PC-9 (cell line): ENCODE measurements around the gene FABP7. TPM values are rescaled to one million over a fixed set of nuclear protein-coding genes. Genes with fewer than 3 reads are reported as not detected.

ENCODE experiments used
- Bru-seq: library from RNA; stranded (reverse); fragments of 400-500 nt; gene quantifications from one replicate; lab custom pipeline; 2021; lab: Mats Ljungman, UMichigan
- BruChase-seq, 2 experiments: library from RNA; stranded (reverse); fragments of 400-500 nt; gene quantifications; one replicate each; lab custom pipeline; 2021; lab: Mats Ljungman, UMichigan
- BruUV-seq: library from RNA; stranded (reverse); fragments of 400-500 nt; replicated peaks from 2 replicates; lab custom pipeline; 2021; lab: Mats Ljungman, UMichigan
- CTCF ChIA-PET: fragments of 300-600 bp; sonication (Branson Sonifier 250); formaldehyde crosslinking; loops from one replicate; lab custom pipeline; 2022; ENCODE audit warnings: antibody characterized with exemption; lab: Charles Lee
- POLR2A ChIA-PET: fragments of 300-600 bp; sonication (Branson Sonifier 250); formaldehyde crosslinking; loops from one replicate; lab custom pipeline; 2022; ENCODE audit warnings: antibody characterized with exemption; ENCODE audit not compliant: unreplicated experiment; lab: Charles Lee
- DNase-seq, 2 experiments: peaks; one replicate each; pipeline versions ENCODE4 v3.0.0 to v3.0.0-alpha.2; 2015 to 2022; ENCODE audit warnings: mixed read lengths in 1 of 2
- H2AFZ ChIP-seq: fragments of 200-600 bp; sonication (generic); 2 replicates; pipeline ENCODE4 v1.8.1; 2017; ENCODE audit warnings: antibody characterized with exemption
- H3F3A ChIP-seq: fragments of 200-600 bp; sonication (generic); 2 replicates; pipeline ENCODE4 v1.8.1; 2017; ENCODE audit warnings: antibody characterized with exemption, mild to moderate bottlenecking, low read depth; ENCODE audit not compliant: insufficient read depth
- H3K27ac ChIP-seq: fragments of 200-600 bp; sonication (generic); 2 replicates; pipeline ENCODE4 v1.6.1; 2016; ENCODE audit warnings: mixed run types
- H3K27me3 ChIP-seq: fragments of 200-600 bp; sonication (generic); 2 replicates; pipeline ENCODE4 v1.6.1; 2016; ENCODE audit warnings: low read depth, mixed run types; ENCODE audit not compliant: insufficient read depth
- H3K36me3 ChIP-seq: fragments of 200-600 bp; sonication (generic); 2 replicates; pipeline ENCODE4 v1.6.1; 2016; ENCODE audit warnings: low read depth, mixed run types
- H3K4me1 ChIP-seq: fragments of 200-600 bp; sonication (generic); replicated peaks from 2 replicates; pipeline ENCODE4 v1.6.1; 2016; ENCODE audit warnings: mixed run types; ENCODE audit not compliant: insufficient read depth
- H3K4me2 ChIP-seq: fragments of 200-600 bp; sonication (generic); 2 replicates; pipeline ENCODE4 v1.6.1; 2017; ENCODE audit warnings: mixed run types
- H3K4me3 ChIP-seq: fragments of 200-600 bp; sonication (generic); 2 replicates; pipeline ENCODE4 v1.6.1; 2016; ENCODE audit warnings: mixed run types
- H3K79me2 ChIP-seq: fragments of 200-600 bp; sonication (generic); 2 replicates; pipeline ENCODE4 v1.6.1; 2017; ENCODE audit warnings: low read depth, mixed run types
- H3K9me2 ChIP-seq: fragments of 200-600 bp; sonication (generic); 2 replicates; pipeline ENCODE4 v1.8.1; 2017; ENCODE audit warnings: mild to moderate bottlenecking; ENCODE audit not compliant: insufficient read depth
- H3K9me3 ChIP-seq: fragments of 200-600 bp; sonication (generic); 2 replicates; pipeline ENCODE4 v1.8.1; 2016; ENCODE audit warnings: low read depth; ENCODE audit not compliant: insufficient read depth
- H4K20me1 ChIP-seq: fragments of 200-600 bp; sonication (generic); 2 replicates; pipeline ENCODE4 v1.8.1; 2017; ENCODE audit not compliant: insufficient read depth
- EZH2 ChIP-seq: fragments of 200-600 bp; sonication (generic); IDR thresholded peaks from 2 replicates; pipeline ENCODE4 v1.8.0; 2017; ENCODE audit warnings: antibody characterized with exemption, low read depth
- intact Hi-C: fragments of 100-400 bp; cut with micrococcal nuclease; formaldehyde crosslinking; loops from one replicate; pipeline ENCODE4 v1.10.0; 2022; ENCODE audit not compliant: unreplicated experiment
- long read RNA-seq: library from polyadenylated mRNA; stranded (forward); transcript quantifications from one replicate; pipeline ENCODE4 v2.0.0, GENCODE V29; 2022
- total RNA-seq: library from RNA; stranded (reverse); gene quantifications from 2 replicates; pipeline ENCODE4 v1.2.3, GENCODE V29; 2021
- TF ChIP-seq, protein P1 (sequence below): fragments of 200-600 bp; sonication (generic); conservative IDR thresholded peaks from 2 replicates; pipeline ENCODE4 v1.6.1; 2017; ENCODE audit warnings: mixed run types, antibody characterized with exemption, mild to moderate bottlenecking, moderate library complexity

FABP7 gene
- total RNA-seq (not detected in 2 replicates), Bru-seq, nascent RNA (not detected), BruChase-seq, experiment 1, labeled RNA remaining after a 2-hour chase (percentile 13 among the genes with signal in this experiment), BruChase-seq, experiment 2, labeled RNA remaining after a 6-hour chase (not detected)
- long read RNA-seq, result 0 reads

- POLR2A ChIA-PET, result no interaction called here
- intact Hi-C loops, result no loop called here
- no peaks in the 10 kb centered on the region for H3K79me2 ChIP-seq
- H3K4me2 ChIP-seq, result no peak within 1 kb of the TSS
- H3K27me3 ChIP-seq, result no peaks in the 10 kb centered on the region
- H2AFZ ChIP-seq, result no peak within 1 kb of the TSS; the same call in 1 of the 2 replicates
- no peaks in the 10 kb centered on the region for H3K36me3 ChIP-seq
- TF ChIP-seq, protein P1, sequence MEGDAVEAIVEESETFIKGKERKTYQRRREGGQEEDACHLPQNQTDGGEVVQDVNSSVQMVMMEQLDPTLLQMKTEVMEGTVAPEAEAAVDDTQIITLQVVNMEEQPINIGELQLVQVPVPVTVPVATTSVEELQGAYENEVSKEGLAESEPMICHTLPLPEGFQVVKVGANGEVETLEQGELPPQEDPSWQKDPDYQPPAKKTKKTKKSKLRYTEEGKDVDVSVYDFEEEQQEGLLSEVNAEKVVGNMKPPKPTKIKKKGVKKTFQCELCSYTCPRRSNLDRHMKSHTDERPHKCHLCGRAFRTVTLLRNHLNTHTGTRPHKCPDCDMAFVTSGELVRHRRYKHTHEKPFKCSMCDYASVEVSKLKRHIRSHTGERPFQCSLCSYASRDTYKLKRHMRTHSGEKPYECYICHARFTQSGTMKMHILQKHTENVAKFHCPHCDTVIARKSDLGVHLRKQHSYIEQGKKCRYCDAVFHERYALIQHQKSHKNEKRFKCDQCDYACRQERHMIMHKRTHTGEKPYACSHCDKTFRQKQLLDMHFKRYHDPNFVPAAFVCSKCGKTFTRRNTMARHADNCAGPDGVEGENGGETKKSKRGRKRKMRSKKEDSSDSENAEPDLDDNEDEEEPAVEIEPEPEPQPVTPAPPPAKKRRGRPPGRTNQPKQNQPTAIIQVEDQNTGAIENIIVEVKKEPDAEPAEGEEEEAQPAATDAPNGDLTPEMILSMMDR, result no peak
- TF ChIP-seq EZH2, result no peak
- H4K20me1 ChIP-seq, result no peaks in the 10 kb centered on the region
- H3K4me3 ChIP-seq, result no peak within 1 kb of the TSS
- BruUV-seq, result no TSS peak
- CTCF ChIA-PET, result no interaction called here
- no peaks in the 10 kb centered on the region for H3K9me2 ChIP-seq
- H3K27ac ChIP-seq, result no peak within 1 kb of the TSS
- H3K9me3 ChIP-seq, result no peaks in the 10 kb centered on the region
- H3K4me1 ChIP-seq, result no peaks in the 10 kb centered on the region
- no peaks in the 10 kb centered on the region for H3F3A ChIP-seq
- DNase-seq, result no peak
Measured at GRCh38 chr6:122779667-122780066, at the start of gene FABP7. TSS of gene FABP7 (plus strand) at chr6:122779716. CDS start at chr6:122779795, 79 bp downstream.

DNA sequence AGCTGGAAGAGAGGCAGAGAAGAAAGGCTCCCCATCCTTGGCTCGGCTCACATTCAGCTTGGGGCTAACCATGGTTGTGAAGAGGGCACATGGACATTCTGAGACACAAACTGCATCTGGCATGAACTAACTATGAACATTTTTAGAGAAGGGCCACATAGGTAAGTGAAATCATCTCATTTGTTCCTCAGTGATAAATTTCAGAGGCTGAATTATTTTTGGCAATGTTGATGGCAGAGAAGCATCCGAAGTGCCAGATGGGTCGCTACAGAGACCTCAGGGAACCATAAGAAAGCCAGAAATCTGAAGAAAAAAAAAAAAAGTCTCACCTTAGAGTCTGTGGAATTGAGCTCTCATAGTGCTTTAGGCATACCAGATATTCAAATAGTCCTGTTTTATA lies 49.2 kb upstream of the FABP7 start:
- H3K4me3 ChIP-seq, result no peak overlapping the region
- no peak overlapping the region for H2AFZ ChIP-seq
- no TSS peak for BruUV-seq
- no peaks in the 10 kb centered on the region for H3F3A ChIP-seq
- no peak for TF ChIP-seq EZH2
- TF ChIP-seq, protein P1, result no peak
- H4K20me1 ChIP-seq, result no peaks in the 10 kb centered on the region
- CTCF ChIA-PET, result interaction anchor here (4.0 kb wide), 1 partner anchor 109 kb away, joined by 18 read pairs; no protein-coding TSS in a partner anchor
- no peaks in the 10 kb centered on the region for H3K27me3 ChIP-seq
- intact Hi-C loops, result loop anchor here (1.0 to 2.0 kb wide), 3 partner anchors 108 to 650 kb away; no protein-coding TSS in a partner anchor
- no peaks in the 10 kb centered on the region for H3K9me3 ChIP-seq
- H3K4me1 ChIP-seq, result no peaks in the 10 kb centered on the region
- no peak for DNase-seq
- no peaks in the 10 kb centered on the region; the same call in 1 of the 2 replicates for H3K9me2 ChIP-seq
- no peak overlapping the region for H3K4me2 ChIP-seq
- no peak overlapping the region for H3K27ac ChIP-seq
- POLR2A ChIA-PET, result no interaction called here
- no peaks in the 10 kb centered on the region for H3K79me2 ChIP-seq
- no peaks in the 10 kb centered on the region for H3K36me3 ChIP-seq

DNA sequence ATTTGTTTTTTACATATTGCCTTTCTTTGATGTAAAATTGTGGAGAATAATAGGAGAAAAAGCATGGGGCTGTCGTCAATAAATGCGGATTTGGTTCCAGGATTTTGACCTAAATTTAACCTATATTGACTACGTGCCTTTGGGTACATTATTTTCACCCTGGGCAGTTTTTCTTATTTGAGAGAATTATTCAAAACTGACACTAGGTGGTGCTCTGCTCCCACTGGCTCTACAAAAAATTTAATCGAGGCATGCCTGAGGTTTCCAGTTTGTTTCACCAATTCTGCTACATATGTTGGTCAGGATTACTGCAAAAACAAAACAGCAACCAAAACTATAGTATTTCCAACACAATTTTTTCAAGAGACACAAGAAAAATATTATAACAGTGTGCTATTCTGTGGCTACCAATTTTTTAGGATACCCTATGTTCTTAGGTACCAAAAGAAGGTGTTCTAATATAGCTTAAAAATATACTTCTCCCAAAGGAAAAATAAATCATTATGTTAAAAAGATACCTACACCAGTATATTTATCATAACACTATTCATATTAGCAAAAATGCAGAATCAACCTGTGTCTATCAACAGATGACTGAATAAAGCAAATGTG lies 48.6 kb upstream of the FABP7 start:
- Histone ChIP-seq H3K9me3 (no peaks in the 10 kb centered on the region), H3K4me3 (no peak overlapping the region), H3K36me3 (no peaks in the 10 kb centered on the region), H3K4me2 (no peak overlapping the region), H3K27me3 (no peaks in the 10 kb centered on the region), H3K9me2 (no peaks in the 10 kb centered on the region; the same call in 1 of the 2 replicates), H3K27ac (no peak overlapping the region), H4K20me1 (no peaks in the 10 kb centered on the region), H3F3A (no peaks in the 10 kb centered on the region), H2AFZ (no peak overlapping the region), H3K4me1 (no peaks in the 10 kb centered on the region), H3K79me2 (no peaks in the 10 kb centered on the region)
- ChIA-PET CTCF (interaction anchor here (1.2 to 4.0 kb wide), 2 partner anchors 108 to 120 kb away, joined by 3 to 18 read pairs; partner anchors contain the start of gene PKIB), POLR2A (no interaction called here)
- BruUV-seq, result no TSS peak
- intact Hi-C loops, result loop anchor here (1.0 to 2.0 kb wide), 3 partner anchors 107 to 650 kb away; no protein-coding TSS in a partner anchor
- no peak for TF ChIP-seq EZH2
- TF ChIP-seq, protein P1, result peak; percentile 95
- DNase-seq, result no peak
